SK-N-SH treated with all-trans-retinoic acid at 6 μM for 48 hours (cell line): ENCODE measurements around the gene AEBP1.

Experiments used
- ATAC-seq: fragments of 200-7000 bp; cut with Tn5 transposase; 3 replicates; pipeline ENCODE4 v1.9.1; 2020; ENCODE audit warnings: mild to moderate bottlenecking, moderate library complexity
- ARNTL ChIP-seq: fragments of 450-650 bp; formaldehyde crosslinking; IDR thresholded peaks from 2 replicates; pipeline ENCODE4 v1.5.0; 2020; ENCODE audit warnings: low read depth, mild to moderate bottlenecking, moderate library complexity, borderline replicate concordance
- CSDC2 ChIP-seq: fragments of 250-450 bp; sonication (Bioruptor Pico); IDR thresholded peaks from 2 replicates; pipeline ENCODE4 v1.5.0; 2020; ENCODE audit warnings: mild to moderate bottlenecking, moderate library complexity
- GLIS3 ChIP-seq: fragments of 250-450 bp; sonication (Bioruptor Pico); IDR thresholded peaks from 2 replicates; pipeline ENCODE4 v1.5.0; 2020; ENCODE audit warnings: mild to moderate bottlenecking, moderate library complexity
- ISL1 ChIP-seq: fragments of 250-450 bp; sonication (Bioruptor Pico); IDR thresholded peaks from 2 replicates; pipeline ENCODE4 v2.1.2; 2022; ENCODE audit warnings: mild to moderate bottlenecking, moderate library complexity
- OSR1 ChIP-seq: fragments of 250-450 bp; sonication (Bioruptor Pico); IDR thresholded peaks from 2 replicates; pipeline ENCODE4 v1.8.0; 2022; ENCODE audit warnings: moderate library complexity, mild to moderate bottlenecking, inconsistent platforms
- PPARA ChIP-seq: fragments of 250-450 bp; sonication (Bioruptor Pico); IDR thresholded peaks from 2 replicates; pipeline ENCODE4 v1.5.0; 2020; ENCODE audit warnings: mild to moderate bottlenecking, borderline replicate concordance
- RARB ChIP-seq: fragments of 250-450 bp; sonication (Bioruptor Pico); IDR thresholded peaks from 2 replicates; pipeline ENCODE4 v1.8.0; 2021; ENCODE audit warnings: mild to moderate bottlenecking, moderate library complexity
- SNAI2 ChIP-seq: fragments of 250-450 bp; sonication (Bioruptor Pico); IDR thresholded peaks from 2 replicates; pipeline ENCODE4 v1.5.0; 2020; ENCODE audit warnings: mild to moderate bottlenecking, moderate library complexity
- TCF4 ChIP-seq: fragments of 250-450 bp; sonication (Bioruptor Pico); IDR thresholded peaks from 2 replicates; pipeline ENCODE4 v1.8.0; 2021; ENCODE audit warnings: mild to moderate bottlenecking, moderate library complexity, borderline replicate concordance
- TOX ChIP-seq: fragments of 250-450 bp; sonication (Bioruptor Pico); IDR thresholded peaks from 2 replicates; pipeline ENCODE4 v1.8.0; 2021; ENCODE audit warnings: mild to moderate bottlenecking, moderate library complexity, borderline replicate concordance
- ZC3H10 ChIP-seq: fragments of 250-450 bp; sonication (Bioruptor Pico); IDR thresholded peaks from 2 replicates; pipeline ENCODE4 v1.5.1; 2021; ENCODE audit warnings: mild to moderate bottlenecking, moderate library complexity
- ZFP3 ChIP-seq: fragments of 250-450 bp; sonication (Bioruptor Pico); IDR thresholded peaks from 2 replicates; pipeline ENCODE4 v1.5.0; 2020; ENCODE audit warnings: mild to moderate bottlenecking, moderate library complexity
- ZFP30 ChIP-seq: fragments of 450-650 bp; formaldehyde crosslinking; IDR thresholded peaks from 2 replicates; pipeline ENCODE4 v1.5.0; 2022; ENCODE audit warnings: mild to moderate bottlenecking, moderate library complexity
- ZNF565 ChIP-seq: fragments of 450-650 bp; formaldehyde crosslinking; conservative IDR thresholded peaks from 2 replicates; pipeline ENCODE4 v1.5.0; 2020; ENCODE audit warnings: low read depth, mild to moderate bottlenecking, moderate library complexity
- ZNF70 ChIP-seq: fragments of 450-650 bp; formaldehyde crosslinking; IDR thresholded peaks from 2 replicates; pipeline ENCODE4 v1.5.0; 2020; ENCODE audit warnings: mild to moderate bottlenecking, moderate library complexity
- ZNF8 ChIP-seq: fragments of 450-650 bp; formaldehyde crosslinking; IDR thresholded peaks from 2 replicates; pipeline ENCODE4 v1.5.0; 2020; ENCODE audit warnings: mild to moderate bottlenecking, moderate library complexity
- TF ChIP-seq, protein P1 (sequence below): fragments of 250-450 bp; sonication (Bioruptor Pico); IDR thresholded peaks from 2 replicates; pipeline ENCODE4 v1.8.0; 2021; ENCODE audit warnings: low read depth, mild to moderate bottlenecking, moderate library complexity, borderline replicate concordance
- TF ChIP-seq, protein P2 (sequence below): fragments of 250-450 bp; sonication (Bioruptor Pico); IDR thresholded peaks from 2 replicates; pipeline ENCODE4 v1.8.0; 2020; ENCODE audit warnings: mild to moderate bottlenecking, moderate library complexity, borderline replicate concordance
- TF ChIP-seq, protein P3 (sequence below): fragments of 250-450 bp; sonication (Bioruptor Pico); IDR thresholded peaks from 2 replicates; pipeline ENCODE4 v1.5.0; 2020; ENCODE audit warnings: mild to moderate bottlenecking, moderate library complexity
- TF ChIP-seq, protein P4 (sequence below): fragments of 250-450 bp; sonication (Bioruptor Pico); IDR thresholded peaks from 2 replicates; pipeline ENCODE4 v1.5.1; 2021; ENCODE audit warnings: mild to moderate bottlenecking, moderate library complexity
- TF ChIP-seq, protein P5 (sequence below): fragments of 250-450 bp; sonication (Bioruptor Pico); IDR thresholded peaks from 2 replicates; pipeline ENCODE4 v1.5.1; 2020; ENCODE audit warnings: low read depth, mild to moderate bottlenecking, moderate library complexity

AEBP1 gene

DNA sequence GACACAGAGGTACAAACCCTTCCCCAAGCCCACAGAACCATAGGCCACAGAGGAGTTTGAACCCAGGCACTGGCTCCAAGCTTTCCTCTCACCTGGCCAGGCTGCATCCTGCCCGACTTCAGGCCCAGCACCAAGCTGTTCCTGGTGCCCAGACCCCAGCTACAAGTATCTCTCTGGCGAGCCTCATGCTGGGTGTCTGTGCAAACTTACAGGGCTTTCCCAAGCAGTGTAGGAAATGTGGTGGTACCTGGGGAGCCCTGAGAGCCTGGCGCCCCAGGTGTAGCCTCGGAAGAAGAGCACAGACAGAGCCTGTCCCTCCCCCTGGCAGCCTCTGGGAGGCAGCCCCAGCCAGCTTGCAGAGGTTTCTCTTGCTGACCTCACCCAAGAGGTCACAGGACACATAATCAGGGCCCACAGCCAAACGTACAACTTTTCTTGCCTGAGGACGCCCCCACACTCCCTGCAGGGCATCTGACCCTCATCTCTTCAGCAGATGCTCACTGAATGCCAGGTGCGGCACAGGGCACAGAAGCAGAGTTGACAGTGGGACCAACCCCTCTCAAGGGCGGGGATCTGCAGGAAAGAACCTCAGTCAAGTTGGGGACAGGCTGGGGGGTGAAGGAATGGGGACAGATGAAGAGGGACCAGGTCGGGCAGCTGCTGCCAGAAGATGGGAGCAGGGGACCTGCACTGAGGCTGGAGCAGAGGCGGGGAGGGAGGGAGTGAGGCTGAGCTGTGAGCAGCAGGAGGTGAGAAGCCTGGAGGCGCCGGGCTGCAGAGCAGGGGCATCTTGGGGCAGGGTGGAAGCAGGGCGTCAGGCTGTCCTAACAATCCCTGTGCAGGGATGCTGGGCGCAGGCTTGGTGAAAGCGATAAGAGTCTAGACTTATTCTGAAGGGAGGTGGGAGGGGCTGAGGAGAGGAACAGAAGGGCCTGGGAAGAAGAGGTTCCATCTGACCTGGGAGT lies 53.3 kb downstream of the AEBP1 start:
- no peak for ATAC-seq
- no peak for TF ChIP-seq GLIS3
- TF ChIP-seq ZFP30 = no peak
- no peak for TF ChIP-seq PPARA
- no peak for TF ChIP-seq TCF4 (CRISPR knock-in tag)
- TF ChIP-seq ZFP3 = no peak
- TF ChIP-seq OSR1 = no peak
- TF ChIP-seq, protein P1, sequence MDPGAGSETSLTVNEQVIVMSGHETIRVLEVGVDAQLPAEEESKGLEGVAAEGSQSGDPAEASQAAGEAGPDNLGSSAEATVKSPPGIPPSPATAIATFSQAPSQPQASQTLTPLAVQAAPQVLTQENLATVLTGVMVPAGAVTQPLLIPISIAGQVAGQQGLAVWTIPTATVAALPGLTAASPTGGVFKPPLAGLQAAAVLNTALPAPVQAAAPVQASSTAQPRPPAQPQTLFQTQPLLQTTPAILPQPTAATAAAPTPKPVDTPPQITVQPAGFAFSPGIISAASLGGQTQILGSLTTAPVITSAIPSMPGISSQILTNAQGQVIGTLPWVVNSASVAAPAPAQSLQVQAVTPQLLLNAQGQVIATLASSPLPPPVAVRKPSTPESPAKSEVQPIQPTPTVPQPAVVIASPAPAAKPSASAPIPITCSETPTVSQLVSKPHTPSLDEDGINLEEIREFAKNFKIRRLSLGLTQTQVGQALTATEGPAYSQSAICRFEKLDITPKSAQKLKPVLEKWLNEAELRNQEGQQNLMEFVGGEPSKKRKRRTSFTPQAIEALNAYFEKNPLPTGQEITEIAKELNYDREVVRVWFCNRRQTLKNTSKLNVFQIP = no peak
- TF ChIP-seq ARNTL (CRISPR knock-in tag) = no peak
- no peak for TF ChIP-seq RARB (CRISPR knock-in tag)
- no peak for TF ChIP-seq ZNF565
- TF ChIP-seq ISL1 (CRISPR knock-in tag) = no peak
- no peak for TF ChIP-seq ZNF70 (CRISPR knock-in tag)
- no peak for TF ChIP-seq ZC3H10
- no peak for TF ChIP-seq TOX (CRISPR knock-in tag)
- no peak for TF ChIP-seq ZNF8 (CRISPR knock-in tag)
- TF ChIP-seq, protein P2, sequence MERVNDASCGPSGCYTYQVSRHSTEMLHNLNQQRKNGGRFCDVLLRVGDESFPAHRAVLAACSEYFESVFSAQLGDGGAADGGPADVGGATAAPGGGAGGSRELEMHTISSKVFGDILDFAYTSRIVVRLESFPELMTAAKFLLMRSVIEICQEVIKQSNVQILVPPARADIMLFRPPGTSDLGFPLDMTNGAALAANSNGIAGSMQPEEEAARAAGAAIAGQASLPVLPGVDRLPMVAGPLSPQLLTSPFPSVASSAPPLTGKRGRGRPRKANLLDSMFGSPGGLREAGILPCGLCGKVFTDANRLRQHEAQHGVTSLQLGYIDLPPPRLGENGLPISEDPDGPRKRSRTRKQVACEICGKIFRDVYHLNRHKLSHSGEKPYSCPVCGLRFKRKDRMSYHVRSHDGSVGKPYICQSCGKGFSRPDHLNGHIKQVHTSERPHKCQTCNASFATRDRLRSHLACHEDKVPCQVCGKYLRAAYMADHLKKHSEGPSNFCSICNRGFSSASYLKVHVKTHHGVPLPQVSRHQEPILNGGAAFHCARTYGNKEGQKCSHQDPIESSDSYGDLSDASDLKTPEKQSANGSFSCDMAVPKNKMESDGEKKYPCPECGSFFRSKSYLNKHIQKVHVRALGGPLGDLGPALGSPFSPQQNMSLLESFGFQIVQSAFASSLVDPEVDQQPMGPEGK (CRISPR knock-in tag) = no peak

DNA sequence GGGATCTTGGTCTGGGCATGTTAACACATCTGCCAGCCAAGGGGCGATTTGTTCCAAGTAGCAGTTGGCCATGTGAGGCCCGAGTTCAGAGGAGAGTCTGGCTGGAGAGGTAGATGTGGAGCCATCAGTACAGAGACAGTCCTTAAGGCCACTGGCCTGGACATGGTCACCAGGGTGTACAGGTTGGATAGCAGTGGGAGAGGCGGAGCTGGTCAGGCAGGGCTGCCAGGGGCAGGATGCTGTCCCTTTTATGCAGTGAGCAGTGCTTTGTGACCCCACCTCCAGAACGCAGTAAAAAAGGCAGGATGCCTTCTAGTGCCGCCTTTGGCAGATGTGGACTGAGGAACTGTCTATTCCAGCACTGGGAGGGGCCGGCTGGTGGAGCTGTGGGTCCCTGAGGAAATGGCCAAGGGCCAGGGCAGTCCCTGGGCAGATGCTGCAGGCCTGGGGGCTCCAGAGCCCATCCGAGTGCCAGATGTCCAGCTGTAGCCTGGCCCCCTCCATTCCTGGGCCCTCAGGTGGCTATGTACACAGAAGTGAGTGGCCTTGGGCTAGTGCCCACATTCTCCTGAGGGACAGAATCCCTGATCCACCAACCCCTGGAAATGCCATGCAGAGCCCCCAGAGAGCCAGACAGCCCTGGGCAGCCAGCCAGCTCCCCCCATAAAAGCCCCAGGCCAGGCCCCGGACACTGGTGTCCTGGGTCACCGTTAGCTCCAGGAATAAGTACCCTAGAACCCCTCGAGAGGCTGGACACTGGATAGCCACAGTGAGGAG lies 54.1 kb downstream of the AEBP1 start:
- TF ChIP-seq GLIS3 (no peak), OSR1 (no peak), ZFP3 (no peak), TCF4 (CRISPR knock-in tag) (peak; percentile 23; the same call in 1 of the 2 replicates)
- TF ChIP-seq, protein P3, sequence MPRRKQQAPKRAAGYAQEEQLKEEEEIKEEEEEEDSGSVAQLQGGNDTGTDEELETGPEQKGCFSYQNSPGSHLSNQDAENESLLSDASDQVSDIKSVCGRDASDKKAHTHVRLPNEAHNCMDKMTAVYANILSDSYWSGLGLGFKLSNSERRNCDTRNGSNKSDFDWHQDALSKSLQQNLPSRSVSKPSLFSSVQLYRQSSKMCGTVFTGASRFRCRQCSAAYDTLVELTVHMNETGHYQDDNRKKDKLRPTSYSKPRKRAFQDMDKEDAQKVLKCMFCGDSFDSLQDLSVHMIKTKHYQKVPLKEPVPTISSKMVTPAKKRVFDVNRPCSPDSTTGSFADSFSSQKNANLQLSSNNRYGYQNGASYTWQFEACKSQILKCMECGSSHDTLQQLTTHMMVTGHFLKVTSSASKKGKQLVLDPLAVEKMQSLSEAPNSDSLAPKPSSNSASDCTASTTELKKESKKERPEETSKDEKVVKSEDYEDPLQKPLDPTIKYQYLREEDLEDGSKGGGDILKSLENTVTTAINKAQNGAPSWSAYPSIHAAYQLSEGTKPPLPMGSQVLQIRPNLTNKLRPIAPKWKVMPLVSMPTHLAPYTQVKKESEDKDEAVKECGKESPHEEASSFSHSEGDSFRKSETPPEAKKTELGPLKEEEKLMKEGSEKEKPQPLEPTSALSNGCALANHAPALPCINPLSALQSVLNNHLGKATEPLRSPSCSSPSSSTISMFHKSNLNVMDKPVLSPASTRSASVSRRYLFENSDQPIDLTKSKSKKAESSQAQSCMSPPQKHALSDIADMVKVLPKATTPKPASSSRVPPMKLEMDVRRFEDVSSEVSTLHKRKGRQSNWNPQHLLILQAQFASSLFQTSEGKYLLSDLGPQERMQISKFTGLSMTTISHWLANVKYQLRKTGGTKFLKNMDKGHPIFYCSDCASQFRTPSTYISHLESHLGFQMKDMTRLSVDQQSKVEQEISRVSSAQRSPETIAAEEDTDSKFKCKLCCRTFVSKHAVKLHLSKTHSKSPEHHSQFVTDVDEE (CRISPR knock-in tag) = no peak

DNA sequence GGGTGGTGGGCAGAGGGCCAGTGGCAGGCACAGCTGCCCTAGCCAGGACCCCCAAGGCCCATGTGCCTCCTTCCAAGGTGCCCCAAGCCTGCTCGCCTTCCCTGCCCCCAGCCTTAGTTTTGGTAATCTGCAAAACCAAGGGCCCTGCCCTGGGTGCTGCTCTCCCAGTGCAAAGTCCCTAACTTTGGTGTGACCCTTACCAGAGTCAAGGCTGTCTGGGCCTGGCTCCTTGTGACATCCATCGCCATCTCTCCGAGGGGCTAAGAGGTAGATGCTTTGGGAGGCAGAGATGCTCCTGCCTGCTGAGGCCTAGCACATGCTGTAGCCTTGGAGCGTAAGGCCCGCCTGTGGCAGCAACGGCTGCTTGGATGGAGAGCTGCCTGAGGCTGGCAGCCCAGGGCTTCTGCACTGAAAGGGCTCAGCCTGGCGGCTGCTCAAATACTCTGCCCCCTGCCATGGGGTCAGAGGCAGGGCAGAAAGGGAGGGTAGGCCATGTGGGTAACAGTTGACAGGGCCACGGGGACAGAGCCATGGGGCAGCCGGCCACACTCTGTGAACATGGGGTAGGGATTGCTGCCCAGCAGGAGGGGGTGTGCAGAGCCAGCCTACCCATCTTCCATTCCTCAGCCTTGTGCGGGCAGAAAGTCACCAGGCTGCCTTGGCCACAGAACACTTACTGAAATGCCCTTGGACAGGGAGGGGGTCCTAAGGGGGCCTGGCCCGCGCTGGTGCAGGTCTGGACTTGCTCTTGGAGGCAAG lies 54.9 kb downstream of the AEBP1 start:
- TF ChIP-seq, protein P4, sequence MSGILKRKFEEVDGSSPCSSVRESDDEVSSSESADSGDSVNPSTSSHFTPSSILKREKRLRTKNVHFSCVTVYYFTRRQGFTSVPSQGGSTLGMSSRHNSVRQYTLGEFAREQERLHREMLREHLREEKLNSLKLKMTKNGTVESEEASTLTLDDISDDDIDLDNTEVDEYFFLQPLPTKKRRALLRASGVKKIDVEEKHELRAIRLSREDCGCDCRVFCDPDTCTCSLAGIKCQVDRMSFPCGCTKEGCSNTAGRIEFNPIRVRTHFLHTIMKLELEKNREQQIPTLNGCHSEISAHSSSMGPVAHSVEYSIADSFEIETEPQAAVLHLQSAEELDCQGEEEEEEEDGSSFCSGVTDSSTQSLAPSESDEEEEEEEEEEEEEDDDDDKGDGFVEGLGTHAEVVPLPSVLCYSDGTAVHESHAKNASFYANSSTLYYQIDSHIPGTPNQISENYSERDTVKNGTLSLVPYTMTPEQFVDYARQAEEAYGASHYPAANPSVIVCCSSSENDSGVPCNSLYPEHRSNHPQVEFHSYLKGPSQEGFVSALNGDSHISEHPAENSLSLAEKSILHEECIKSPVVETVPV (CRISPR knock-in tag) = no peak
- TF ChIP-seq GLIS3 = no peak
- no peak for TF ChIP-seq RARB (CRISPR knock-in tag)
- TF ChIP-seq ZFP30 = no peak
- TF ChIP-seq, protein P5, sequence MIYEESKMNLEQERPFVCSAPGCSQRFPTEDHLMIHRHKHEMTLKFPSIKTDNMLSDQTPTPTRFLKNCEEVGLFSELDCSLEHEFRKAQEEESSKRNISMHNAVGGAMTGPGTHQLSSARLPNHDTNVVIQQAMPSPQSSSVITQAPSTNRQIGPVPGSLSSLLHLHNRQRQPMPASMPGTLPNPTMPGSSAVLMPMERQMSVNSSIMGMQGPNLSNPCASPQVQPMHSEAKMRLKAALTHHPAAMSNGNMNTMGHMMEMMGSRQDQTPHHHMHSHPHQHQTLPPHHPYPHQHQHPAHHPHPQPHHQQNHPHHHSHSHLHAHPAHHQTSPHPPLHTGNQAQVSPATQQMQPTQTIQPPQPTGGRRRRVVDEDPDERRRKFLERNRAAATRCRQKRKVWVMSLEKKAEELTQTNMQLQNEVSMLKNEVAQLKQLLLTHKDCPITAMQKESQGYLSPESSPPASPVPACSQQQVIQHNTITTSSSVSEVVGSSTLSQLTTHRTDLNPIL (CRISPR knock-in tag) = no peak
- no peak for TF ChIP-seq TOX (CRISPR knock-in tag)
- TF ChIP-seq PPARA = no peak
- no peak for TF ChIP-seq ZNF565
- TF ChIP-seq, protein P1 = no peak
- TF ChIP-seq ZNF70 (CRISPR knock-in tag) = no peak
- TF ChIP-seq SNAI2 (CRISPR knock-in tag) = no peak
- no peak for TF ChIP-seq ZC3H10
- TF ChIP-seq ISL1 (CRISPR knock-in tag) = no peak
- TF ChIP-seq ZNF8 (CRISPR knock-in tag) = no peak
- TF ChIP-seq CSDC2 (CRISPR knock-in tag) = no peak
- no peak for ATAC-seq

More for the DNA sequence above, 54.1 kb downstream of the AEBP1 start:
- peak; percentile 13; the same call in 2 of the 3 replicates for ATAC-seq
